ENCODE results near the gene KRT12.
A peak's percentile ranks its signal among the peaks of the same experiment; 100 is the strongest.

The KRT12 gene

DNA sequence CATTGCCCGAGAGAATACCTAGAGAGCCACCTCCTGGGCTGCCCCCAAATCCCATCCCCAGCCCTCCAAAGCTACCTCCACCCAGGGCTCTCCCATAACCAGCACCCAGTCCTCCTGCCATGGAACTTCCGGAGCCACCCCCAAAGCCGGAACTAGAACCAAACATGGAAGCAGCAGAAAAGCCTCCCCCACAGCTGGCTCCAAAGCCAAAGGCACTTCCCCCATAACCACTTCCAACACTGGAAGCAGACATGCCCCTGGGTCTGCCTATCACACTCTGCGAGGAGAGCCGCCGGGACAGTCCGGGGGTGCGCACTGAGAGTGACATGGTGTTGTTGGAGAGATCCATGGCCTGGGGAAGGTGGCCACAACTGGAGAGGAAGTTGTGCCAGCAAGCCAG lies at the start of gene KRT12:
Gene KRT12, minus strand, starts transcription at position 386 of the 400 bp plus-strand sequence. Its CDS starts 37 bp downstream, at position 349.
- DNase-seq, result no peak

DNA sequence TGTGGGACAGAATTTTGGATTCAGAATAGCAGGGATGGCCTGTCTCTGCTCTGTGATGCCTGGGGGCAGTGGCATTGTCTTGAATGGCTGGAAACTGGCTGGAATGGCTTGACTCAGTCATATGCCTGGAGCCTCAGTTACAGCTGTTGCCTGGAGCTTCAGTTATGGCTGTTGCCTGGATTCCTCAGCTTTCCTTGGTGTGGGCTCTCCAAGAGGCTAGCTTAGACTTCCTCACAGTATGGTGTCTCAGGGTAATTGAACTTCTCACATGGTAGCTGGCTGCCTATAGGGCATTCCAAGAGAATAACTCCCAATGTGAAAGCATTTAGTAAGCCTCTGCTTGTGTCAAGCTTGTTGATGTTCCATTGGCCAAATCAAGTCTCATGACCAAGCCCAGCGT lies 49.3 kb upstream of the KRT12 start:
- no peak for DNase-seq

DNA sequence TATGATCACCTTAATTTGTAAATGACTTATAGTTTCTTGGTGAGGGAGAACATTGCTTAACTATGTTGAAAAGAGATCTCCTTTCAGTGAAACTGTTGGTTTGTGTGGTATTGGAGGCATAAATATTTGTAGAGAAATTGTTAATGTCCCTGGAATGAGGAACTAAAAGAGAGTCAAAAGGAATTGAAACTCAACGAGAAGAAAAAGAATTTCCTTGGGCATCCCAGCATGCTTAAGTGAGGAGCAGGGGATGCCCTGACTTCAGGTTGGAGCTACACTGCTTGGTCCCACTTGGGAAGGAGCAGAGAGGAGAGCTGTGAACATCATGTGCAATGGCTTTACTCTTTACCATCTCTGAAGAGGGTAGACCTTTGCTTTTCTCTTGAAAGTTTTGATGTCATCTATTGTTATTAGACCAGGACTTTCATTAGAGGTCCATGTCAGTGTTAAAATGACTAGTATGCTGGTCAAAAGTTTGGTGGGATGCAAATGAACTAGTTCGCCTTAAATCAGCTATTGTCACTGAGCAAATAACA lies 48.8 kb upstream of the KRT12 start:
- no peak for DNase-seq

DNA sequence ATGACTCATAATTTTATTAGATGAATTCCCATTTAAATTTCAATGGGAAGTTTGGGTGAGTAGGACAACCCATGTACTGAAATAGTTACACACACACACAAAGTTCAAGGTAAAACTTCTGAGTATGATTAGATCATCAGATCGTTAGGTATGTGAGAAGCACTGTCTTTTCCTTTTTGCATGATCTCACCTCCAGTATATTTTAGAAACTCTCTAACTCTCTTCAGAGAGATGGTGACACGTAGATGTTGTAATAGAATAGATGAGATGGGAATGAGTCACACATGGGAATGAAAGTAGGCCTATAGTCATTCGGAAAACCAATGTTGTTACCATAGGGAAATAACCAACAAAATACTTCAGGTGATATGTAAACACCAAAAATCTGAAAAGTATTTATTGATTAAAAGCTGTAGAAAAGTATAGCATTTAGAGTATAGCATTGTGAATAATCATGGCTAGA lies 48.2 kb upstream of the KRT12 start:
- DNase-seq, result no peak

DNA sequence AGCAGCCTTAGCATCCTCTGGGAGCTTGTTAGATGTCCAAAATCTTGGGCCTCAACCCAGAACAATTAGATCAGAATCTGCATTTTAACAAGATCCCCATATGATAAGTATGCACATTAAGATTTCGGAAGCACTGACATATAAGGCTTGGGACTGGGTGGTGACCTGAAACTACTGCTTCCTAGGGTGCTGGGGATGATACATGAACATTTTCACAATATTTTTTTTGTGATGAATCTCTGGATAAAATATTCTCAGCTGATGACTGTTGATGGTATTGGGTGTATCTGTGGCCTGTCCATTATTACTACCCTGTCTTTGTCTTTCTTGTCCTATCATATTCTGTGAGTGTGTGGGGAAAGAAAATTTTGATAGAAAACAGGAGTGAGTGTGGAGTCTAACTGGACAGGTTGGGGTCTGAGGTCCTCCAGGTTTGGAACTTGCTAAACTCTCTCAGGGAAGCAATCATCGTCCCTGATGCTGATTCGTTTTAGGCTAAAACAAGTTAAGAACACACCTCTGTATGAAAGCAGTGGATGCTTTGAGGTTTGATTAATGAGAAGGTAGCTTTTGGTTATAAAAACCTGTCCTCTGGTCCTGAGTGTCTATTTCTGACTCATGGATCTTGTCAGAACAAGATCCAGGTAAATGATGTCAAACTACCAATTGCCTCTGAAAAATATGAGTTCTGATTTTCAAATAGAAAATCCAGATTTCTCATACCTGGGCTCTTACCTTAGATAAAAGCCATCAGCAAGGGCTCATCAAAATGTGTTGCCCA lies 47.2 kb upstream of the KRT12 start:
- no peak for DNase-seq

DNA sequence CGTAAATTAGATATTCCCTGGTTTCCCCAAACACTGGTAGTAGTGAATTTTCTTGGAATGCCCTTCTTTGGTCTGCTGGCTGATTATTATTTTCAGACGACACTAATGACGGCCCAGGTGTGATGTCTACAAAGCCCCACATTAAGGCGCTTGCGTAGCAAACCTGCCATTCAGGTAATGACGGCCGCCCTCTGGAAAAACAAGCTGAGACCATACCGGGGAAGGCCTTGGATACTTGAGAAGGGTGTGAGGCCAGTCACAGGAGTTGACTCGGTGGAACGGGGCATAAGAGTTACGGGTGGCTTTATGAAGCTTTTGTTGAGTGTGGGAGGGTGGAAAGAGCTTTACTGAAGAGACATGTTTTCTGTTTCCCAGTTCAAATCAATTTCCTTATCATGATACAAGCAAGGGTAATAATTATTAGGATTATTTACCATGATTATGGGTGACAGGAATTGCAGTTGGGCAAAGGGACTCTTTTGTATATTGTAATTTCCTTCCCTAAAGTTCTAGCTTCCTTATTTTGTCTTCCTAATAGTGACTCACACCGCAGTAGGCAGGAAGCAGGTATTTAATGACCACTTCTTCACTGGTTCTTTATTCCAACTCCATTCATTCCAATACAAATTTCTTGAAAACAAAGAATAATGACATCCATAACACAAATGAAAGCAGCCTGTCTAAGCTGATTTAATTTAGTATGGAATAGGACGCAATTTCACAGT lies 45.6 kb upstream of the KRT12 start:
- DNase-seq, result no peak

DNA sequence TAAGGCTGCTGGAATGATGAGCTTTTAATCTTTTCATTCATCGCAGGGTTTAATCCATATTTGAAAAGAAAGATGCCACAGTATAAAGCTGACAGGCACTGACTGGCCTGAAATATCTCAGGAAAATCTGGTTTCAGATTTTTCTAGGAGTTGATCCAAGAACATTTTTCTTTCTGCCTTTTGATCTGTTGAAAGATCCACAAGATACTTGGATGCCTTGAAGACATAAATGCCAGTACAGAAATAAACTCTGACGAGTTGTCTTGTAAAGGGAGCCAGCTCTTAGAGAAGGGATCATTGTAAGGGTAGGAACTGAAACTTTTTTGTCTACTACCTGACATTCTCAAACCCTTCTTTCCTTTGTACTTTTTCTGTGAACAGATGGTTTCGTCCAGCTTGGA lies 43.4 kb upstream of the KRT12 start:
- no peak for DNase-seq

DNA sequence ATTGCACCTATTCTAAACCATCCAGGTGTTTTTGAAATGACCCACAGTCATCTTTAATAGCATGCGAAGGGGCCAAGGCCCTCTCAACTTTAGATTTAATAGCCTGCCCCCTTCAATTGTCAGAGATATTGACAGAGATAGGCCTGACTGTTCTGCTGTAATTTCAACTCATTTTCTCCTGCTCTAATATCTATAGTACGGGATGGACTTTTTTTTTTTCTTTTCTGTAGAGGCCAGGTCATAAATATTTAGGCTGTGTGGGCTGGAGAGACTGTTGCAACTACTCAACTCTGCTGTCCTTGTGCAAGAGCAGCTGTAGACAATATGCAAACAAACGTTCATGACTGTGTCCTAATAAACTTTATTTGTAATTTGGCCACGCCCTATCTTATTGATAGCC lies 42.7 kb upstream of the KRT12 start:
- no peak for DNase-seq

DNA sequence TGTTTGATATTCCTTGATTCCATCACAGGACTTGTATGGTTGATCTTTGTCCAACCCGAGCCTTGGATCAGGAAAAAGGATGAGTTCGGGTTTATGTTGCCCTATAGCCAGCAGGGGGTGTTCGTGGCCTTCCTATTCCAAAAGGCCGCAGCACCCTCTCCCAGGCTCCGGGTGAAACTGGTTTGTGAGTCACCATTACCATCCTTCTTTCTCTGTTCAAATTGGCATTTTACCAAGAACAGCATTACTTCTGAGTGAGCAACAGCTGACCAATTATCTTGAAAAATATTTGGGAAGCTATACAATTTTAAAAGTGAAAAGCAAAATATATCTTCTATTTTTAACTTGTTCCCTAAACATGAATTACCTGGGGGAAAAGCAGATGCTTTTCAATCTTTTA lies 42.3 kb upstream of the KRT12 start:
- peak; percentile 63 for DNase-seq

DNA sequence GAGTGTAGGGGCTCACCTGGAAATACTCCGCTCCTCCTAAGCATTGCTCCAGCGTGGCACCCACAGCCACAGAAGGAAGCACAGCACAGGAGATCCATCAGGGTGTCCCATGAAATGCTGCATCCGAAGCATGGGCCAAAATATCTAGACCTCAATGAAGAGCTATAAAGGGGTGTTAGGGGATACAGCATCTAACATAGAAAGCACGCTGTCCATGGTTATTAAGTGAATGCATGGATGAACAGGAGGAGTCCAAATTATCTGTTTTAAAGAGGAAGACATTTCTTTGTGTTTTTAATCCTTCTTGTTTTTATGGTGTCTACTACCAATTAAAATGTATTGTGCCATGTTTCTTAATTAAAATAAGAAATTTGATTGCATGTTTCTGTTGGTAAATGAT lies 39.6 kb upstream of the KRT12 start:
- DNase-seq, result no peak

DNA sequence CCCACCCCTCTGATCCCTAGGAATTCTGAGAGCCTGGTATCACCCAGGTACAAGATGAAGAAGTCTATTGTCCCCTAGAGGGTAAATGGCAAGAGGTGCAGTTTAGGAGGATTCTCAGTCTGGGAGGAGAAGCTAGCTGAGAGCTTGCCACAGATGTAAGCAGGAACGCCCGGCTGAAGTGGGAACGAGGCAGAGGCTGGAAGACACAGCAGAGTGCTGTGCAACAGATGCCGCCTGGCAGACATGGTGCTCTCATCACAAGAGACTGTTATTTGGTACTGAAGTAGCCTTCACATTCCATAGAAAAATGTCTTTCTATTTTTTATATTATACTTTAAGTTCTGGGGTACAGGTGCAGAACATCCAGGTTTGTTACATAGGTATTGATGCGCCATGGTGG lies 38.3 kb upstream of the KRT12 start:
- no peak for DNase-seq

DNA sequence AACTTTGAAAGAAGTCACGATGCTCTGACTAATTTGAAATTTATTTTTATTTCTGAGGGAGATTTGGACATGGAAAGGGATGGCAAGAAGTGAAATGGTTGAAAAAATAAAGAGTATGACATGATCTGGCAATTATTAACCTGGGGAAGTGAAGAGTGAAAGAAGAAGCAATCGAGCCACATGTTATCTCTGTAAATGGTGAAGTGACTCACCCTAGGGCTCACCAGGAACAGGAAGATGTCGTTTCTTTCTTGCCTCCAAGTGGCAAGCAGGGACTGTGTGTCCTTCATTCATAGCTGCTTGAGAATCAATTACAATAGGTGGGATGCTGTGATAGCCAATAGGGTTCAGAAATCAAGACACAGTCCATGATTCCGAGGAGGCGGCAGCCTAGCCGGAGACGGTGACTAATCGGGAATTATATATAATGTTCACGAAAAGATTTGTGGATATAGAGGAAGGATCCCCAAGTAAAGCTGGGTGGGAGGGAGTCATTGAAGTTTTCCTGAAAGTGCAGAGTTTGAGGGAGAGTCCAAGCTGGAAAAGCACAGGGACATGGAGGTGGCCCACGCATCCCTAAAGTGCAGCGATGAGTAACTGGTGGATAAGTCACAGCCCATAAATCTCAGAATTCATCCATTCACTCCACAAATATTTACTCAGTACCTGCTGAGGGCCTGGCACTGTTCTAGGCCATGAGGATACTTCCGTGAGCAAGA lies 36.3 kb upstream of the KRT12 start:
- DNase-seq, result no peak

DNA sequence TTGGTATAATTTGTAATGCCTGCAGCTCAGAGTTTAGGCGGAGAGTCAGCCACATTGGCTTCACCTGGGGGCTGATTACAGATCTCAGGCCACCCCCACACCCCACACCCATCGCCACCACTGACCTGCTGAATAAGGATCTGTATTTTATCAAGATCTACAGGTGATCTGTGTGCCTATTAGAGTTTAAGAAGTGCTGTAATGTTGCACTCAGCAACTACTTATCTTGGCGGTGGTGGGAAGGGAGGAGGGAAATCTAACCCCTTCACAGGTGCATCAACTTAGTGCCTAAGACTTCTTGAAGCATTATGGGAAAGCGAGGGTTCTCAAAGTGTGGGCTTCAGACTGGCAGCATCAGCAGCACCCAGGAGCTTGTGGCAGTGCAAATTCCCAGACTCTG lies 35.5 kb upstream of the KRT12 start:
- DNase-seq, result no peak

DNA sequence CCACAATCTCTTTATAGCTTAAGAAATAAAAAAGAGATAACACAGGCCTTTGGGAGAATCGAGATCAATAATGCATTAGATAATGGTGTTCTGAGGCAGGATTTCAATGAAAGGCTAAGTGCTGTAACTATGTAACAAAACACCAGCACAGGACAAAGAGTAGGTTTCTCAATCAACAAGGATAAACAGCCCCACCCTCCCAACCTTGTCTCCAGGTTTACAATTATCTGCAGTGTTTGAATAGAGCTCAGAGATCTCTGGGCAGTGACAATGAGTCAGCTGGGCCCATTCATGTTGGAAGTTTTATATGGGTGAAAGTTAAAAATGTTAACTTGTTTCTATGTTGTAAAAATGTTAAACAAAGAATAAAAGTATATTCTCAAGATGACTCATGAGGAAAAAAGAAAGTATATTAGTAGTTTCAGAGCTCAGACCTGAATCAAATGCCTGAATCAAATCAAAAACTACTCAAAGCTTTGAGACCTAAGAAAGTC lies 35.0 kb upstream of the KRT12 start:
- DNase-seq, result no peak

DNA sequence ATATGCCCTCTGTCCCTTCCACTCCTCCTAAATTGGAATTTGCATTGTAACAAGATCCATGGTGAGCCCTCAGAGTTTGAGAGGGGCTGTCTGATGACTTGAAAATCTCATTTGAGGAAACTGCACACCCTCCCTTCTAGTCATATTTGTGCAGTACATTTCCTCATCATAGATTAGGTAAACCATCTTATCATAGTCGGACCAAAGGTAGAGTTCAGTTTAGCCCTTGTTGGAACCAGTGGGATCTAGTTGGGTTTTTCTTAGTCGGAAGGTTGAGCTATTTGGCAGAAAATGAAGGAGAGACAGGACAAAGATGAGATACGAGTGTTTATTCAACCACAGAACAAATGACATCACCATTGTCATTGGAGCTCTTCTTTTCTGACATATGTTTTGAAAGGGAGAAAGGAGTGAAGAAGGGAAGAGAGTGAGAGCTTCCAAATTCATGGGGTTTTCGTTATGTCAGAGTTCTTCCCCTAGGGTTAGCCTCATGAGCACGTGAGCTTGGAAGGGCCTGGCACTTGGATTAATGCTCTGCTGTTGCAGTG lies 33.9 kb upstream of the KRT12 start:
- no peak for DNase-seq

DNA sequence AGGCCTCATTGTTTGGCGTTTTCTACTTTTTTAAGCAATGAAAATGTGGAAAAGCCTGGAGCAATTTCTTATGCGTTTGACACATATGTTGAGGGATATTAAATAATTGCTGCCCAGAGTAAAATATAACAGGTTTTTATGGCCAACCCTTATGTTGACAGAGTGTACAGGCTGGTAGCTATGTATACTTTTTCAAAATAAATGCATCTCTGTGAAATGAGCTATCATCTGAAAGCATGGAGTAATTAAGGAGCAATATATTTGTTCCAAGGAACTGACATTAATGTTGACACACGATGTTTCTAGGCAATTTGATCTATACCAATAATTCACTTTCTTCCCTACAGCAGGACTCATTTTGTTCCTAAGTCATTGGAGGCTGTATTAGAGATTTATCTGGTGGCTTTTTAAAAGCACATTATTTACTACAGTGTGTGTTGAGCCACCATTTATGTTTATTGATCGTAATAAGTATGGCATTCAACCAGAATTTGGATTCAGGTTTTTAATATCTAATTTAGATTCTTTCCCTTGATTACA lies 30.0 kb upstream of the KRT12 start:
- DNase-seq, result no peak

DNA sequence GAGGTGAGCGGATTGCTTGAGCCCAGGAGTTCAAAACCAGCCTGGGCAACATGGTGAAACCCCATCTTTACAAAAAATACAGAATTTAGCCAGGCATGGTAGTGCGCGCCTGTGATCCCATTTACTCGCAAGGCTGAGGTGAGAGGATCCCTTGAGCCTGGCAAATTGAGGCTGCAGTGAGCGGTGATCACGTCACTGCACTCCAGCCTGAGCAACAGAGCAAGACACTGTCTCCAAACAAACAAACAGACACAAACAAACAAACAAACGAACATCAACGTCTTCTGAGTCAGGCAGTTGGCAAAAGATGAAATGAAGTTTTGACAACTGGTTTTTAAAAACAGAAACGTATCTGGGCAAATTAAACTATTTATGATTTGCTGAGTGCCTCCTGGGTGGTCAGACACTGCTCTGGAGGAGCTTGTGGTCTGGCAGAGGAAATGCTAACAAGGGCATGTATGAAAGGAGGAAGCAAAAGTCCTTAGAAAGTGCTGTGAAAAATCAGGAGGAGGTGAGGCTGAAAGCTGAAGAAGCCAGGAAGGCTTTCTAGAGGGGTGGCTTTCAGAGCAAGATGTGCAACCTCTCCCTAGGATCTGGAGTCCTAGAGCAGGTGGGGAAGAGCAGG lies 28.2 kb upstream of the KRT12 start:
- no peak for DNase-seq

DNA sequence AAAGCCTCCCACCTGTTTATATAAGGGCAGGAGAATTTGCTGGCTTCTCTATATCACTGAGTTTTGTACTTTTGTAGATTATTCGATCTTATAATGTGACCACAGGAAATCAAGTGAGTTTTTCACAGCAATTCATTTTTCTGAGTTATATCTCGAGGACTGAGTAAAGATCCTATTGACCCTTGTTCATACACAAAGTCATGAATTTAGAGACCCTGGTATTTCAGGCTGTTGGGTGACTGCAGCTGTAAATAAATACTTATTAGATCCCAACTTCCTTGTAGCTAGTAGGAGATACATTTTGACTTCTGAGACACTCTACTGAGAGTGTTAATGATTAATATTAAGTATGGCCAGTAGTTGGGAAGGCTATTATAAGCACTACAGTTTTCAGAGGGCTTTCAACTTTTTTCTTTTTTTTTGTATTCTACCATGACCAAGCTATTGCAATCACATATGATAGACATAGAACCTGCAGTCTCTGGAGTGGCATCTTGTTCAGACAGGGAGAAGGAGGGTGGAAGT lies 21.2 kb upstream of the KRT12 start:
- no peak for DNase-seq

DNA sequence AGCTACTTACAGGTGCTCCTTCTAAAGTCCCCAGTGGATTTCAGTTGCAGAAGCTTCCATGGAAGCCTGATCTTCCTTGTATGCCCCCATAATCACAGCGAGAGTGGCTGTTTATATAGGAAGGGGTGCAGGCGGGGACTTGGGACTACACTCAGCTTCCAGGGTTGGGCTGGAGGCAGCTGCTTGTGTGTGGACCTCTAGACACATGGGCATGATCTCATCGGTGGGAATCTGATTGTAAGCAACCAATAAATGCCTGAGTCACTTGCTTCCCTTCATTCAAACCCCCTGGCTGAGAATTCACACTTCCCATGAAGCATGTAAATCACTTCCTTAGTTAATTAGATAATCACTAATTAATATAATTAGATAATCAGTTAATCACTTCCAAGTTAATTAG lies 19.1 kb upstream of the KRT12 start:
- no peak for DNase-seq

DNA sequence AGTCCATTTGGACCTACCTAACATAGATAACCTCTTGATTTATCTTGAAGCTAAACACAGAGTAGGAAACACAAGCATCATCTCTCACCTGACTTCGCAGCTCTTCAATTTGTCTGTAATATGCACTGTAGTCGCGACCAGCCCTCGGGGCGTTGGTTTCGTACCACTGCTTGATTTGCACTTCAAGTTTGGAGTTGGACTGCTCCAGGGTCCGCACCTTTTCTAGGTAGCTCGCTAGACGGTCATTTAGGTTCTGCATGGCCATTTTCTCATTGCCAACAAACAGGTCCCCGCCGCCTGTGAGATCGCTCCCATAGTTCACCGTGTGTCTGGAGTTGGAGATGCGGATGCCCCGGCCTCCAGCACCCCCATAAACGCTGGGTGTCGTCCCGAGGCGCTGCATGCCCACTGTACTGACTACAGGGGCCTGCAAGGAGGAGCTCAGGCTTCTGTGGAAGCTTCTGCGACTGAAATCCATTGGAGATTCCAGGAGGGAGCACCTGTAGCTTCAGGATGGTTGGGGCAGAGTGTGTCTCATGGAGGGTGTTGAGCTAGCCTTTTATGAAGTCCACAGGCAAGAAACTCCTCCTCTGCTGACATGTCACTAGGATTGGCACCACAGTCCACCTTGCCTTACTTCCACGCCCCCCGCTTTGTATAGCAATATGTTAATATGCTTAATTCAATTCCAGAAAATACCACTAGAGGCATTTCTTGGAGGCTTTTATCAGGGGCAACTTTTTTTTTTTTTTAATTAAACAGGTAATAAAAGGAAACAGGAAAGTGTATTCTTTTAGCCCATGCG lies 17.9 kb upstream of the KRT12 start, which contains the start of gene KRT20:
Gene KRT20, minus strand, starts transcription at position 535 of the 805 bp plus-strand sequence. Its CDS starts 57 bp downstream, at position 478.
- DNase-seq, result no peak
